Activated CD4-positive, alpha-beta T cell treated with anti-CD3 and anti-CD28 coated beads, Interleukin-2, amount 50 U/mL, for 1 hour (primary cell): ENCODE results near the gene NUAK2.
A peak's percentile ranks its signal among the peaks of the same experiment; 100 is the strongest.
"Not testable (repeated sequence)": the region's sequence is repeated elsewhere in the genome, so short reads cannot be mapped to it uniquely, and the experiment has no call there.

Experiments
- DNase-seq: peaks from one replicate; pipeline ENCODE4 v3.0.0-alpha.2; 2020

NUAK2 gene

DNA sequence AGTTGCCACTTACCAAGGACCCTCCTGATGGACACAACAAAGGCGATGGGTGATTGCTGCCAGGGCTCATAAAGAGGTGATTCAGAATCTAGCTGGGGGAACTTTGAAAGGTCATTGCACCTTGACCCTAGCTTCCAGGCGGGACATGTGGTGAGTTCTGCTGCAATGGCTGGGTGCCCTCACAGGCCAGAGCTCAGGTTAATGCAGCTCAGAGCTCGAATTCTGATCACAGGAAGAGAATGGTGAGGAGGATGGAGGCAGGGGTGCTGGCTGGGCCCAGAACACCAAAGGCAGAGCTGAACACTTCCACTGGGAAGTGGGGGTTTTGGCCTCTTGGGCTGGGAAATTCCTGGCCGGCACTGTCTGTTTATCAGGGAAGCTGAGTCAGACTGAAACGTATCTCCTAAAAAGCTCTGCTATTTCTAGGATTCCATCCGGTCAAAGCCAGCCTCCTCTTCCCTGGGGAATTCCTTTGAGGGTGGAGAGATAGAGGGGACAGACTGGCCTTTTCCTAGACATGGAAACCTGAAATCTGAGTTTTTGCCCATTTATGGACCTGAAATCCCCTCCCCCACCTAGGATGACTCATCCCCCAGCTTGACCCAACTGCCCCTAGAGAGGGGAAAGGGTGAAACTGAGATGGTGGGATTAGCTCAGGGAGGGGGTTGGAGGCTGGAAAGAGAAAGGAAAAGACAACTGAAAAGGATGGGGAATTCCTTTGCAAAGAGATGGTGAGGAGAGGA, 27.2 kb downstream of the NUAK2 start:
- no peak for DNase-seq

DNA sequence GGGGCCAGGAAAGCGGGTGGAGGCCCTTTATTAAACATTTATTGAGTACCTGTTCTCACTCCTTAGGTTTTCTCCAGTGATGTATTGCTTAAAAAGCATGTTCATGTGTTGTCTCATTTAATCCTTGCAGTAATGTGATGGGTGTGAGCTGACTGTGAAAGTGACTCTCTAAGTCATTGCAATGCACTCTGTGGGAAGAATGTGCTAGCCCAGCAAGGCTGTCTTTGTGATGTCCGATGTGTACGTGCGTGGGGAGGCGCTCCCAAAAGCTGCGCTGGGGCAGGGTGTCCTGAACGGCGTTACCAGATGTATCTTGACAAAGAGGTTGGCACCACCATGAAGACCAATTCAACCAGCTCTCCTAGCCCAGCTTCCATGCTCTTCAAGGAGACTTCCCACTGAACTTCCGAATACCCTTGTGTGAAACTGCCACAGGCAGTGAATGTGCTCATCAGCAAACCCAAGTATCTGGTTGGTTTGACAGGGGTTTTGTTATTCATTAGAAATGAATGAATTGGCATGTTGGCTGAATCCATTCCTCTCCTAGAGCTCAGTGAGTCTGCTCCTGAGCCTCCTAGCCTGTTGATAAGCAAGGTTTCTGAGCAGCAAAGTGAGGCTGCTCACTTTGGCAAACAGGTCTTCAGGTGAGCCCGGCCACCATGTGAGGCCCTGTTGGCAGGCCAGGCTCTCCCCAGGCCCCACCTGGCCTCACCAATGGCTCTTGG, 28.0 kb downstream of the NUAK2 start:
- no peak for DNase-seq

DNA sequence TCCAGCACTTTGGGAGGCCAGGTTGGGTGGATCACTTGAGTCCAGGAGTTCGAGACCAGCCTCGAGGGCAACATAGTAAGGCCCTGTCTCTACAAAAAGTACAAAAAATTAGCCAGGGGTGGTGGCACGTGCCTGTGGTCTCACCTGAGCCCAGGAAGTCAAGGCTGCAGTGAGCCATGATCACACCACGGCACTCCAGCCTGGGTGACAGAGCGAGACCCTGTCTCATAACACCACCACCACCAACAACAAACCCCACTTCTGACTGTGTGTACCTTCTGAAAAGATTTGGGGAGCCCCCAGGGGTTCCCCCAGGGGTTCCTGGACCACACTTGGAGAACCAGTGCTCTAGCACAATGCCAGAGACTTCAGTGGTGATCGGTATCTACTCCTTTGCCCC, 29.9 kb downstream of the NUAK2 start:
- no peak for DNase-seq

DNA sequence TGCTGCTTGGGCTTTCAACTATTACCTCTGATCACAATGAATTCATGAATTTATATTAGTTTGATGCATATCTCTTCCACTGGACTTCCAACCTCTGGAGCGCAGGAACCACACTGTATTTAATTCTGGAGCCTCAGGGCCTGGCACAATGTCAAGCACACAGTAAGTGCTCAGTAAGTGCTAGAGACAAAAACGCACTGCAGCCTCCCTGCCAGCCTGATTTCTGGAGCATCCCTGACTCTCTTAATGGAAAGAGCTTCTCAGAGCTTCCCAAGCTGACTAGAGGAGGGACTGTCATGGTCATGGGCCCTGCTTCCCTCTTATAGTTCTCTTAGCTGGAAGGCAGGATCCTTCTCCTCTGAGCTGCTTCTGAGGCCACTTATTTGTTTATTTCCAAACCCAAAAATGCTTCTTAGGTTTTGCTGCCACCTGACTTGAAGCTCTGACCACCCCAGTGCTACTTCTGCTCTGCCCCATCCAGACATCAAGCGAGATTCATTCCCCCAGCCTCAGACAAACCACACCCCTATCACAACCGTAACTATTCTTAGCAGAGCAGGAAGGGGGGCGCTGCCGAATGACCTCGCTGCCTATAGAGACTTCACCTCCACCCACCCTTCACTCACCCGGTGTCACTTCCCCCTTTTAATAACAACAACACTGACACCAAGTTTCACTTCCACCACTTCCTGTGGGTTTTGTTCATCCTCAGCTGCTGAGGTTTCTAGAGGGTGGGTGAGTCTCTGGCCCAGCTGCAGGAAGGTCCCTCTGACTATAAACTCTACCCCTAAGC, 33.6 kb downstream of the NUAK2 start:
- DNase-seq: peak; percentile 69

- DNase-seq: no peak
Measured at GRCh38 chr1:205287076-205287475, 34.5 kb downstream of the NUAK2 start.

GRCh38 chr1:205286335-205286950, 35.1 kb downstream of the NUAK2 start:
- DNase-seq: peak; percentile 53

DNA sequence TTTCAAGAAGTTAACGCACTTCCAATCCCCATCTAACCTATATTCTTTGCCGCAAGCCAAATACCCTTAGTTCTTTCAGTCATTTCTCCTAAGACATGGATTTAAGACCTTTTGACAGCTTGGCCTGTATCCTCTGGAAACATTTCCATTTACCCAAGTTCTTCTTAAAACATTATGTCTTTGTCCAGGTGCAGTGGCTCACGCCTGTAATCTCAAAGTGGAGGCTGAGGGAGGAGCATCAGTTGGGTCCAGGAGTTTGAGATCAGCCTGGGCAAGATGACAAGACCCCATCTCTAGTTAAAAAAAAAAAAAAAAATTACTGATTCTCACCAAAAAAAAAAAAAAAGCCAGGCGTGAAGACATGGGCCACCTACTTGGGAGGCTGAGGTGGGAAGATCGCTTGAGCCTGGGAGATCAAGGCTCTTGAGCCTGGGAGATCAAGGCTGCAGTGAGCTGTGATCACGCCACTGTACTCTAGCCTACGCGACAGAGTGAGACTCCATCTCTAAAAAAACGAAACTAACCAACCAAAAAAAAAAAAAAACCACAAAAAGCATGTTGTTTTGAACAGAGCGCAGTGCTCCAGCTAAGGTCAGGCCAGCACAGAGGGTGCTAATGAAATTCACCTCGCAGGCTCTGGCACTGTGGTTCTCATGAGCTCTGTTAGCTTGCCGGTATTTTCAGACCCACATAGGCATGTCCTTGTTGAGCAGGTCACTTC, 36.0 kb downstream of the NUAK2 start:
- DNase-seq: peak; percentile 53

DNA sequence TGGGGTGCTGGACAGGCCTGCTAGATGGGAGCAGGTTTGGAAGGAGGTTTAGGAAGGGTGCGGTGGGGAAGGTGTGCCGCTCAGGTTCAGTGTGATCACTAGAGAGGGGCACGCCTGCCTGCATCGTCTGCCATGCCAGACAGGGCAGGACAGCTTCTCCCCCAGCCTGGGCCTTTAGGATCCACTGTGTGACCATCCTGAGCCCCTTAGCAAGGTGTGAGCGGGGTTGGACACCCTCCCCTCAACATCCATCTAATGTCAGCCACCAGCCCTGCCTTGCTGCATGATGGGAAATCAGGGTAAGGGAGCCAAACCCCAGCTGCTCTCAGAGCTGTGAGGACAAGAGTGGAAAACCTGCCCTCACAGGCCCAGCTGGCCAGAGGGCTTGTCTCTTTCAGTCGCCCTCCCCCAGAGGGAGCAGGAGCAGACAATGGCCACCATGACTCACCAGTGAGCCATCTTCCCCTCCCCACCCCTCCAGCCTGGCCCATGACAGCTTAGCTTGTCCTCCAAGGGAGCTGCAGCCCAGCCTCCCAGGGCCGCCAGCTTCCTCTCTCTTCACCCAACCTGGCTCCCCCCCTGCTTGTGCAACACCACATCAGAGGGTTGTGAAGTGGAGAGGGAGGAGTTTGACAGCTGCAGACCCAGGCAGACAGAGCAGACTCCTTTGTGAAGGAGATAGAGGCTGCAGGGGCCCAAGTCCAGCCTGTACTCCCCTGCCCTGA, 37.0 kb downstream of the NUAK2 start:
- DNase-seq: peak; percentile 89

- DNase-seq: no peak
Measured at GRCh38 chr1:205283270-205284147, 38.0 kb downstream of the NUAK2 start.

DNA sequence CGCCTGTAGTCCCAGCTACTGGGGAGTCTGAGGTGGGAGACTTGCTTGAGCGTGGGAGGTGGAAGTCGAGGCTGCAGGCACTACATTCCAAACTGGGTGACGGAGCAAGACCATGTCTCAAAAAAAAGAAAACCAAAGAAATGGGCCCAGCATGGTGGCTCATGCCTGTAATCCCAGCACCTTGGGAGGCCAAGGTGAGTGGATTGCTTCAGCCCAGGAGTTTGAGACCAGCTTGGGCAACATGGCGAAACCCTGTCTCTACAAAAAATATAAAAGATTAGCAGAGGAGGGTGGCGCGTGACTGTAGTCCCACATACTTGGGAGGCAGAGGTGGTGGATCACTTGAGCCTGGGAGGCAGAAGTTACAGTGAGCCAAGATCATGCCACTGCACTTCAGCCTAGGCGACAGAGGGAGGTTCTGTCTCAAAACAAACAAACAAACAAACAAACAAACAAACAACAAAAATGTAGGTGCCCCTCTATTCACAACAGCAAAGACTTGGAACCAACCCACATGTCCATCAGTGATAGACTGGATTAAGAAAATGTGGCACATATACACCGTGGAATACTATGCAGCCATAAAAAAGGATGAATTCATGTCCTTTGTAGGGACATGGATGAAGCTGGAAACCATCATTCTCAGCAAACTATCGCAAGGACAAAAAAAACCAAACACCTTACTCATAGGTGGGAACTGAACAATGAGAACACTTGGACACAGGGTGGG, 40.7 kb downstream of the NUAK2 start:
- not testable (repeated sequence) for DNase-seq

- no peak for DNase-seq
Measured at GRCh38 chr1:205279986-205280385, 41.6 kb downstream of the NUAK2 start.

GRCh38 chr1:205276689-205277065, 44.9 kb downstream of the NUAK2 start:
- no peak for DNase-seq

DNA sequence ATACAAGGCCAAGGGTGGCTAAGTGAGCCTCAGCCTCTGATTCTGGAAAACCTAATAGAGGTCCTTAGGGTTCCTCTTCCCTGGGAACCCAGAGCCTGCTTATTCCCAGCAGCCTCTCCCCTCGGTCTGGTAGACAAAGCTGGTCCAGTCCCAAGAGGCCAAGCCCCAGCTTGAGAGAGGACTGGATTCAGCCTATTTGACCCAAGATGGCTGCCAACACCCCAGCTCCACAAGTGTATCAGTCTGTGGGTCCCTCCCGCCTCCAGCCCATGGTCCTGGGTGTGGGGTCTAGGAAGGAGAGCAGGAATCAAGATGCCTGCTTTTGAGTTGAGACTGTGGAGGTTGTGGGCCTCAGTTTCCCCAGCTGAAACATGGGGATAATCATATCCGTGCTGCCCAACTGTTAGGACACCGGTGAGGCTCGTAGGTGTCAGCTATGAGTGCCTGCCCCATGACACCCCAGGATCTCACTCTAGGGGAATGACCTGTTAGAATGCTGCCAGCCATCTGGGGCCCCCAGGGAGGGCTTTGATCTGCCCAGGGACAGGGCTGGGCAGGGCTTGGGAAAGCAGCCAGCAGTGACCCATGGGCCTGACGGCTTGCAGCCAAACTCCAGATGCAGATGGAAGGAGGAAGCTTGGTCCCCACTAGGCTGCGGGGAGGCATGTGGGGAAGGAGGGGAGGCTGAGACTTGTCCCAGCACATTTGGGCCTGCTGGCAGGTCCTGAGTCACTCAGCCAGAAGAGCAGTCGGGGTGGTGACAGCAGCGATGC, 45.4 kb downstream of the NUAK2 start:
- DNase-seq: no peak

GRCh38 chr1:205275133-205275532, 46.4 kb downstream of the NUAK2 start:
- peak; percentile 49 for DNase-seq

DNA sequence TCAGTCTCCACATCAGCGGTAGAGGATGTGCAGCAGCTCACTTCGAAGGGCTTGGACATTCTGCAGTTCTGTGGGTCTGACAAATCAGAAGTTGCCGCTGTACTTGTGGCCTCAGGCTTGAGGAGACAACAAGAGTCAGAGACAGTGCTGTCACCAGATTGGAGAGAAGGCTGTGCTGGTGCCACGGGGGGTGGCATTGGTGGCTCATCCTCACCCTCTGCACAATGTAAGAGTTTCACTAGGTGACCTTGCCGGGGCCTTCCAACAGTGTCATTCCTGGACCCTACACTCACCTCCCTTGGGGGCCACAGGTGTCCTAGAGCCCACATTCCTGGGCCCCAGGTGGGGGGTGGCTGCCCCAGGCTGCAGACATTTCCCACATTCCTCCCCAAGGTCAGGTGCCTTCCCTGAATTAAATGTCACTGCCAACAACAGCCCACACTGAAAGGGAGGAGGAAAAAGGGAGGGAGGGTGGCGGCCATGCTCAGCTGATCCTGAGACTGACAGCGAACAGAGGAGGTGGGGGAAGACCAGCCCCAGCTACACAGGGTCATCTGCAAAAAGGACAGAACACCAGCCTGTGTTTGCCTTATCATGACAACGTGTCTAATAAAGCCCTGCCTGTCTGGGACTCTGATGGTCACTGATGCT, 47.4 kb downstream of the NUAK2 start:
- DNase-seq: no peak

- peak; percentile 88 for DNase-seq
Measured at GRCh38 chr1:205273551-205273982, 48.0 kb downstream of the NUAK2 start.

GRCh38 chr1:205272536-205272935, 49.0 kb downstream of the NUAK2 start:
- DNase-seq: no peak

- DNase-seq: no peak
Measured at GRCh38 chr1:205271745-205272144, 49.8 kb downstream of the NUAK2 start.

GRCh38 chr1:205271277-205271676, 50.3 kb downstream of the NUAK2 start:
- no peak for DNase-seq
